Measurements from ENCODE around the gene MYH1.

DNA sequence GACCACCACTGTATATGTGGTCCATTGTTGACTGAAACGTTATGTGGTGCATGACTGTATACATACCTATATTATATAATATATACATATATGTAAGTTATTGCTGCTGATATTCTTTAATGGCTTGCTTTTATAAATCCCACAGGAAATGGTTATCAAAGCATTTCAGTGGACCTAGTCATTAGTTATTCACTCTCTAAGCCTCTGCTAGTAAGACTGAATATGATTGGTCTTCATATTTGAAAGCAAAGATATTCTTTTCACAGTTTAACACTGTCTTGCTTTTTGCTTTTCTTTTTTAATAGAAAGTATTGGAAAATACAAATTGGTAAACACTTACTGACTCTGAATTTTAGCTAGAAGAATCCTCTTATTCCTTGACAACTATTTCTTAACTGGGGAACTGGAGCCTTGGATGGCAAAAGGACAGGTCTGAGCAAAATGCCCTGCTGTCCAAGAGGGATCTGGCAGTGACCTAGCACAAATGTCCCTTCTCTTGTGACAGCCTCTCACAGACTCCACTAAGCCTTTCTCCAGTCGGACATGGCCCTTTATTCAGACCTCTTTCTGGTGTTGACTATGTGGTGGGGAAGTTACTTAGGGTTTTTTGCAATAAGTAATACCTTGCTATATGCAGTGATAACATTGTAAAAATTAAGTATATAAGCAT, 45.8 kb upstream of the MYH1 start:
- no peak for TF ChIP-seq EZH2 (IDR thresholded peaks at IDR 0.05; ENCODE audit: insufficient read depth, poor library complexity, severe bottlenecking)
- TF ChIP-seq EZH2phosphoT487 (IDR thresholded peaks at IDR 0.05; ENCODE audit: insufficient read depth, low read depth), result no peak

Measured in GM23248 (cell line).